GM06990 (cell line): ENCODE results near the gene CEP104.

Source experiments
- DNase-seq: peaks from one replicate; pipeline ENCODE4 v3.0.0-alpha.2; 2011; ENCODE audit not compliant: insufficient read length; ENCODE audit errors: extremely low read depth
- H3K27me3 ChIP-seq: replicated peaks from 2 replicates; pipeline ENCODE4 v1.6.0; 2011; ENCODE audit warnings: low read length; ENCODE audit not compliant: control insufficient read depth, insufficient read depth
- H3K36me3 ChIP-seq: 2 replicates; pipeline ENCODE4 v1.5.1; 2011; ENCODE audit warnings: low read length; ENCODE audit not compliant: control insufficient read depth, insufficient read depth
- H3K4me3 ChIP-seq: replicated peaks from 2 replicates; pipeline ENCODE4 v1.5.1; 2011; ENCODE audit warnings: low read depth, mild to moderate bottlenecking, control low read depth, low read length
- TF ChIP-seq, protein P1 (sequence below): IDR thresholded peaks from 2 replicates; pipeline ENCODE4 v1.5.1; 2011; ENCODE audit warnings: low read length, control low read depth, mild to moderate bottlenecking, inconsistent platforms; ENCODE audit not compliant: insufficient read depth, poor library complexity, severe bottlenecking

Gene CEP104

DNA sequence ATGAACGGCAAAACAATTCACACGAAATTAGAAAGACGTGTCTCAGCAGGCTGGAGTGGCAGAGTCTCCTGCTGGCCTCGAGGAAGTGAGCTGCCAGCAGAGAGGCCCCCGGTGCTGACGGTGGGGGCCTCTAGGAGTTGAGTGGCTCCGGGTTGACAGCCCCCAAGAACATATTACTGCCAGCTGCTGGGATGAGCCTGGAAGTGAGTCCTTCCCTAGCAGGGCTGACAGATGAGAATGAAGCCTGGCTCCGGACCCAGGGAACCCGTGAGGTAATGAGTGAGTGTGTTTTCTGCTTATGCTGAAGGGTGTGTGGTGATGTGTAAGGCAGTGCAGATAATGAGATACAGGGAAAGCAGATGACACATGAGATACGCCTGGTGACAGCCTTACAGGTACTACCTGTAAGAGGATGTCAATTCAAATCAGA is 37.2 kb downstream of the CEP104 start:
- Histone ChIP-seq H3K27me3 (no peaks in the 10 kb centered on the region), H3K4me3 (no peak overlapping the region), H3K36me3 (peaks cover 16% of the 10 kb centered on the region)
- TF ChIP-seq, protein P1, sequence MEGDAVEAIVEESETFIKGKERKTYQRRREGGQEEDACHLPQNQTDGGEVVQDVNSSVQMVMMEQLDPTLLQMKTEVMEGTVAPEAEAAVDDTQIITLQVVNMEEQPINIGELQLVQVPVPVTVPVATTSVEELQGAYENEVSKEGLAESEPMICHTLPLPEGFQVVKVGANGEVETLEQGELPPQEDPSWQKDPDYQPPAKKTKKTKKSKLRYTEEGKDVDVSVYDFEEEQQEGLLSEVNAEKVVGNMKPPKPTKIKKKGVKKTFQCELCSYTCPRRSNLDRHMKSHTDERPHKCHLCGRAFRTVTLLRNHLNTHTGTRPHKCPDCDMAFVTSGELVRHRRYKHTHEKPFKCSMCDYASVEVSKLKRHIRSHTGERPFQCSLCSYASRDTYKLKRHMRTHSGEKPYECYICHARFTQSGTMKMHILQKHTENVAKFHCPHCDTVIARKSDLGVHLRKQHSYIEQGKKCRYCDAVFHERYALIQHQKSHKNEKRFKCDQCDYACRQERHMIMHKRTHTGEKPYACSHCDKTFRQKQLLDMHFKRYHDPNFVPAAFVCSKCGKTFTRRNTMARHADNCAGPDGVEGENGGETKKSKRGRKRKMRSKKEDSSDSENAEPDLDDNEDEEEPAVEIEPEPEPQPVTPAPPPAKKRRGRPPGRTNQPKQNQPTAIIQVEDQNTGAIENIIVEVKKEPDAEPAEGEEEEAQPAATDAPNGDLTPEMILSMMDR: no peak
- no peak for DNase-seq

- DNase-seq: no peak
- no peaks in the 10 kb centered on the region for H3K27me3 ChIP-seq
- peaks cover 14% of the 10 kb centered on the region for H3K36me3 ChIP-seq
- no peak overlapping the region for H3K4me3 ChIP-seq
- TF ChIP-seq, protein P1: no peak
Measured at GRCh38 chr1:3817821-3818597, 39.0 kb downstream of the CEP104 start.

- no peaks in the 10 kb centered on the region for H3K27me3 ChIP-seq
- peaks cover 10% of the 10 kb centered on the region for H3K36me3 ChIP-seq
- DNase-seq: no peak
- H3K4me3 ChIP-seq: no peak overlapping the region
- TF ChIP-seq, protein P1: no peak
Measured at GRCh38 chr1:3817138-3817740, 39.8 kb downstream of the CEP104 start.

DNA sequence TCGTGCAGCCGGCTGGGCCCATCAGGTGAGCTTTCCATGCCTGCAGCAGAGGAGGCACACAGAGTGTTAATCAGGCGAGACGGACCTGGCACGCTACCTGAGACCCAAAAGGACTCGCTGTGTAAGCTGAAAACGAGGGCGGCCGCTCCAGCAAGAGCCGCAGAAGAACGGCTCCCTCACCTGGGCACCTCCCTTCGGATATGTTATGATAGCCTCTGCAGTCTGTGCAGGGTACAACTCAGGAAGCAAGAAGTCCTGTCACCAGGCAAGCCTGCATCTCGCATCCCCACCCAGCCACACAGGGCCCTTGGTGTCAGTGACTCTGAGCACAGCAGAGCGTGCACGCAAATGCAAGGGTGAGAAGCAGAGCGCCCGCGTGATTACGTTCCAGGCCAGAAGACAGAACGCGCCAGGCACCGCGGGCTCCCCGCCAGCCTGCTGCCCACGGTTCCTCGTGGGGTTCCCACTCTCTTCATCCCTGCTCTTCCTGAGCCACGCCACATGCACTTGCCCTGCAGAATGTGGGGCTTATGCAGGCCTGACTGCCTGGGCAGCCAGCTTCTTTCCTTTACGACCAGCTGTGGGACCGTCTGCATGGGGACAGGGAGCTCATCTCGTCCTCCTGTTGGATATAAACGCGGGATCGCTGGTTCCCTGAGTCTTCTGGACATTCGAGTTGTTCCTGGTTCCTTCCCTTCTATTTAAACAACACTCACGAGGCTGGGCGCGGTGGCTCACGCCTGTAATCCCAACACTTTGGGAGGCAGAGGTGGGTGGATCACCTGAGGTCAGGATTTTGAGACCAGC is 40.5 kb downstream of the CEP104 start:
- H3K27me3 ChIP-seq: no peaks in the 10 kb centered on the region
- no peak overlapping the region for H3K4me3 ChIP-seq
- no peak for DNase-seq
- peaks cover 10% of the 10 kb centered on the region for H3K36me3 ChIP-seq
- TF ChIP-seq, protein P1: no peak

DNA sequence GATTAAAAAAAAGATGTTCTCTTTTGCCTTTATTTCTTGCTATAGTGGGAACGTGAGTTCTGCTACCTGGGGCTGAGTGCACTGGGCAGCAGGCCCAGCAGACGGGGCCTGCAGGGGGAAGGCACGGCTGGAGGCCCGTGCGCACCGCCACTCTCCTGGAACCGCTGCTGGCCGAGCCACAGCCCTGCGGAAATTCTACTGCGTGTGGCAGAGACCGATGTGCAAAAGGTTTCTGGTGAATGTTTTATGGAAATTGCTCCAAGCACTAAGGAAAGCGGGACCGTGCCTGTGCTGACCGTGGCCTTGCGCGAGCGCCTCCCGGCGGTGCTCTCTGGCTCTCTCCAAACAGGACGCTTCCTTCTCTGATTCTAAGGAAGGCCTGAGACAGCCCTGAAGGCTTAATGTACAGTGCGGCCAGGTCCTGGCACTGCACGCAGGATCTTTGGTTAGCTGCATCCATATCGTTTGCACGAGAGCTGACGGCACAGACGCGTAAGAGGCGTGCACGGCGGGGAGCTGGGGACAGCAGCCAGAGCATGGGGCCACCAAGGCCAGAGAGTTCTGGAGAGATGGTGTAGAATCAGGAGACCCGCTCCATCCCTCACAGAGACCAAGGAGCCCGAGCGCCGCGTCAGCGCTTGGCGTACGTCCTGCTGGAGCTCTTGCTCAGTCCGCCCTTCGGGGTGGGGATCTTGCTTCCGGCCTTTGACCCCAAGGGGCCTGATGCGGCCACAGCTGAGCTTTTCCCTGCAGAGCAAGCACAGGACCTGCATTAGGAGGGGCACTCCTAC is 42.0 kb downstream of the CEP104 start:
- H3K4me3 ChIP-seq: no peak overlapping the region
- peaks cover 3% of the 10 kb centered on the region for H3K36me3 ChIP-seq
- H3K27me3 ChIP-seq: no peaks in the 10 kb centered on the region
- TF ChIP-seq, protein P1: no peak
- no peak for DNase-seq
